H9 (cell line): ENCODE results near the gene SLC23A2. TPM values are rescaled to one million over a fixed set of nuclear protein-coding genes. Genes with fewer than 3 reads are reported as not detected.

Source experiments
- DNase-seq: peaks from one replicate; pipeline ENCODE4 v3.0.0-alpha.2; 2017
- H2AFZ ChIP-seq: one replicate; pipeline ENCODE4 v1.6.1; 2013; ENCODE audit warnings: mild to moderate bottlenecking, low read length, control low read depth, moderate library complexity
- H2AK5ac ChIP-seq: 2 replicates; pipeline ENCODE4 v1.6.1; 2013; ENCODE audit warnings: low read length, control low read depth, mixed read lengths; ENCODE audit not compliant: insufficient read length
- H2BK120ac ChIP-seq: one replicate; pipeline ENCODE4 v1.6.1; 2013; ENCODE audit warnings: low read depth, mild to moderate bottlenecking, low read length, control low read depth, inconsistent platforms; ENCODE audit not compliant: poor library complexity, severe bottlenecking
- H2BK12ac ChIP-seq: 2 replicates; pipeline ENCODE4 v1.6.1; 2013; ENCODE audit warnings: low read length, control low read depth, mixed read lengths, low read depth; ENCODE audit not compliant: insufficient read length
- H2BK15ac ChIP-seq: 2 replicates; pipeline ENCODE4 v1.6.1; 2013; ENCODE audit warnings: low read depth, low read length, control low read depth
- H2BK20ac ChIP-seq: one replicate; pipeline ENCODE4 v1.6.1; 2013; ENCODE audit warnings: low read depth, mild to moderate bottlenecking, low read length, control low read depth, inconsistent platforms; ENCODE audit not compliant: poor library complexity, severe bottlenecking
- H2BK5ac ChIP-seq: 2 replicates; pipeline ENCODE4 v1.6.1; 2013; ENCODE audit warnings: low read length, control low read depth, mixed read lengths; ENCODE audit not compliant: insufficient read length
- H3K14ac ChIP-seq: 2 replicates; pipeline ENCODE4 v1.6.1; 2013; ENCODE audit warnings: low read length, control low read depth; ENCODE audit not compliant: insufficient read depth
- H3K18ac ChIP-seq: 2 replicates; pipeline ENCODE4 v1.6.1; 2013; ENCODE audit warnings: low read depth, mild to moderate bottlenecking, mixed read lengths, low read length, control low read depth; ENCODE audit not compliant: insufficient read length
- H3K23ac ChIP-seq: 2 replicates; pipeline ENCODE4 v1.6.1; 2013; ENCODE audit warnings: low read length, control low read depth, mixed read lengths, low read depth; ENCODE audit not compliant: insufficient read length
- H3K23me2 ChIP-seq: 2 replicates; pipeline ENCODE4 v1.6.1; 2013; ENCODE audit warnings: low read depth, mild to moderate bottlenecking, mixed read lengths, low read length, control low read depth; ENCODE audit not compliant: insufficient read length, poor library complexity, severe bottlenecking
- H3K27ac ChIP-seq: 2 replicates; pipeline ENCODE4 v1.5.1; 2013; ENCODE audit warnings: low read length, control low read depth, mixed read lengths, low read depth; ENCODE audit not compliant: insufficient read length
- H3K27me3 ChIP-seq: 2 replicates; pipeline ENCODE4 v1.6.1; 2013; ENCODE audit warnings: low read length, control low read depth, inconsistent platforms; ENCODE audit not compliant: insufficient read depth
- H3K4ac ChIP-seq: 2 replicates; pipeline ENCODE4 v1.6.1; 2013; ENCODE audit warnings: low read depth, mild to moderate bottlenecking, control low read depth, inconsistent platforms, low read length, moderate library complexity
- H3K4me1 ChIP-seq: 2 replicates; pipeline ENCODE4 v1.6.1; 2013; ENCODE audit warnings: low read length, control low read depth, inconsistent platforms; ENCODE audit not compliant: insufficient read depth
- H3K4me2 ChIP-seq: 2 replicates; pipeline ENCODE4 v1.6.1; 2013; ENCODE audit warnings: low read length, control low read depth, mixed read lengths; ENCODE audit not compliant: insufficient read length, insufficient read depth
- H3K56ac ChIP-seq: 2 replicates; pipeline ENCODE4 v1.6.1; 2013; ENCODE audit warnings: low read depth, mild to moderate bottlenecking, mixed read lengths, low read length, control low read depth; ENCODE audit not compliant: insufficient read length
- H3K79me1 ChIP-seq: 2 replicates; pipeline ENCODE4 v1.6.1; 2013; ENCODE audit warnings: low read depth, mild to moderate bottlenecking, moderate library complexity, low read length, control low read depth, inconsistent platforms; ENCODE audit not compliant: insufficient read depth, poor library complexity, severe bottlenecking
- H3K79me2 ChIP-seq: 2 replicates; pipeline ENCODE4 v1.6.1; 2013; ENCODE audit warnings: low read length, control low read depth, inconsistent platforms; ENCODE audit not compliant: insufficient read depth
- H3K9ac ChIP-seq: 2 replicates; pipeline ENCODE4 v1.6.1; 2013; ENCODE audit warnings: low read length, control low read depth, mixed read lengths; ENCODE audit not compliant: insufficient read length; ENCODE audit errors: extremely low read depth
- H3K9me3 ChIP-seq: one replicate; pipeline ENCODE4 v1.6.1; 2013; ENCODE audit warnings: low read depth, low read length, inconsistent platforms; ENCODE audit not compliant: control insufficient read depth
- H3T11ph ChIP-seq: one replicate; pipeline ENCODE4 v1.6.1; 2013; ENCODE audit warnings: mild to moderate bottlenecking, low read length, control low read depth, inconsistent platforms
- H4K20me1 ChIP-seq: one replicate; pipeline ENCODE4 v1.6.1; 2013; ENCODE audit not compliant: control insufficient read depth, insufficient read length, insufficient read depth
- H4K5ac ChIP-seq: 2 replicates; pipeline ENCODE4 v1.6.1; 2013; ENCODE audit warnings: low read depth, mild to moderate bottlenecking, mixed read lengths, low read length, control low read depth; ENCODE audit not compliant: insufficient read length
- H4K8ac ChIP-seq: replicated peaks from 2 replicates; pipeline ENCODE4 v1.6.1; 2013; ENCODE audit warnings: low read length, control low read depth, mixed read lengths, low read depth; ENCODE audit not compliant: insufficient read length
- H4K91ac ChIP-seq: 2 replicates; pipeline ENCODE4 v1.6.1; 2013; ENCODE audit warnings: low read depth, mild to moderate bottlenecking, moderate library complexity, mixed read lengths, low read length, control low read depth; ENCODE audit not compliant: insufficient read length
- H3K27ac Mint-ChIP-seq, 3 experiments: 2 replicates in 2 of 3; 3 replicates in 1 of 3; pipeline ENCODE4 v1.8.0; 2020 to 2021; ENCODE audit warnings: mixed read lengths in 3 of 3, mild to moderate bottlenecking in 1 of 3, moderate library complexity in 1 of 3
- H3K27me3 Mint-ChIP-seq: 2 replicates; pipeline ENCODE4 v1.8.0; 2021; ENCODE audit warnings: low read depth, mild to moderate bottlenecking, moderate library complexity, mixed read lengths
- H3K36me3 Mint-ChIP-seq, 3 experiments: 2 replicates in 2 of 3; 3 replicates in 1 of 3; pipeline ENCODE4 v1.8.0; 2020 to 2021; ENCODE audit warnings: low read depth in 3 of 3, mixed read lengths in 3 of 3; ENCODE audit not compliant: insufficient read depth in 1 of 3
- H3K4me1 Mint-ChIP-seq, 2 experiments: 2 replicates each; pipeline ENCODE4 v1.8.0; 2020; ENCODE audit warnings: mixed read lengths in 2 of 2
- H3K4me3 Mint-ChIP-seq, 2 experiments: 2 replicates in 1 of 2; 3 replicates in 1 of 2; pipeline ENCODE4 v1.8.0; 2020 to 2021; ENCODE audit warnings: mild to moderate bottlenecking in 2 of 2, mixed read lengths in 2 of 2, moderate library complexity in 1 of 2
- H3K9me3 Mint-ChIP-seq, 2 experiments: 2 replicates in 1 of 2; 3 replicates in 1 of 2; pipeline ENCODE4 v1.8.0; 2020; ENCODE audit warnings: mild to moderate bottlenecking in 2 of 2, mixed read lengths in 2 of 2, moderate library complexity in 1 of 2
- WGBS: extraction: QIAGEN DNeasy Blood & Tissue Kit; methylation state at CpG from one replicate; pipeline ENCODE4 v1.1.7; 2013; ENCODE audit warnings: missing lambda C conversion rate, low lambda C conversion rate, mixed read lengths; ENCODE audit not compliant: insufficient read length; ENCODE audit errors: extremely low coverage; 5-methylcytosine and 5-hydroxymethylcytosine counted together
- total RNA-seq: library from RNA; stranded (reverse); gene quantifications from 2 replicates; pipeline ENCODE4 v1.2.1, GENCODE V29; 2021
- TF ChIP-seq, protein P1 (sequence below): fragments of 200-600 bp; sonication (generic); conservative IDR thresholded peaks from 3 replicates; pipeline ENCODE4 v1.8.0; 2021; ENCODE audit warnings: antibody characterized with exemption, mild to moderate bottlenecking

Gene SLC23A2
- total RNA-seq, 1 experiment from 2014 or later, result 16.5 TPM

DNA sequence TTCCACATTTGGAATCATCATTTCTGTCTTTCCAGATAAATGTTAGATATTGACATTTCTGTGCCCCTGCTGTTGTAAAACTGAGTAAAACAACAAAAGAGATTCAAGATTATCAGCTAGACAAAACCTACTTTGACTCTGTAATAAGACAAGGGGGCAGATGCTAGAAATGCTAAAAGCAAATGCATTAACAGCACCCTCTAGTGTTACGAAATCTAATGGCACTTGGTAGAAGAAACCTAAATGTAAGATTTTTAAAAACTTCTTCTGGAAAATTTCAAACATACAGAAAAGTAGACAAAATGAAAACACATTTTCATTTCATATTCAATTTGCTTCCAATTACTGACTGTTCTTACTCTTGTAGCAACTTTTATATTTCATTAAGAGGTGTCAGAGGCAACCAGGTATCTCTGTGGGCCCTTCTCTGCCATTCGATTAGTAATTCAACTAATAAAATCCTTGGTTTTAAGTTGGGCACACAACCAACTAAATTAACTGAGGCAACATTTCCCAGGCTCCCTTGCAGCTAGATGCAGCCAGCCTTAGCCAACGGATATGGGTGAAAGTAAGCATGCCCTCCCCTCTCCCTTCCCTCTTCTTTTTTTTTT is 45.0 kb downstream of the SLC23A2 start:
- no peaks in the 10 kb centered on the region for H3K79me1 ChIP-seq
- TF ChIP-seq, protein P1, sequence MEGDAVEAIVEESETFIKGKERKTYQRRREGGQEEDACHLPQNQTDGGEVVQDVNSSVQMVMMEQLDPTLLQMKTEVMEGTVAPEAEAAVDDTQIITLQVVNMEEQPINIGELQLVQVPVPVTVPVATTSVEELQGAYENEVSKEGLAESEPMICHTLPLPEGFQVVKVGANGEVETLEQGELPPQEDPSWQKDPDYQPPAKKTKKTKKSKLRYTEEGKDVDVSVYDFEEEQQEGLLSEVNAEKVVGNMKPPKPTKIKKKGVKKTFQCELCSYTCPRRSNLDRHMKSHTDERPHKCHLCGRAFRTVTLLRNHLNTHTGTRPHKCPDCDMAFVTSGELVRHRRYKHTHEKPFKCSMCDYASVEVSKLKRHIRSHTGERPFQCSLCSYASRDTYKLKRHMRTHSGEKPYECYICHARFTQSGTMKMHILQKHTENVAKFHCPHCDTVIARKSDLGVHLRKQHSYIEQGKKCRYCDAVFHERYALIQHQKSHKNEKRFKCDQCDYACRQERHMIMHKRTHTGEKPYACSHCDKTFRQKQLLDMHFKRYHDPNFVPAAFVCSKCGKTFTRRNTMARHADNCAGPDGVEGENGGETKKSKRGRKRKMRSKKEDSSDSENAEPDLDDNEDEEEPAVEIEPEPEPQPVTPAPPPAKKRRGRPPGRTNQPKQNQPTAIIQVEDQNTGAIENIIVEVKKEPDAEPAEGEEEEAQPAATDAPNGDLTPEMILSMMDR, result peak; percentile 89
- H3K23me2 ChIP-seq, result no peaks in the 10 kb centered on the region
- H3K27ac Mint-ChIP-seq, result no peak overlapping the region
- H3K4me1 ChIP-seq, result no peaks in the 10 kb centered on the region
- H3K9ac ChIP-seq, result no peak overlapping the region
- no peaks in the 10 kb centered on the region for H3K79me2 ChIP-seq
- H2AK5ac ChIP-seq, result no peak overlapping the region
- no peak overlapping the region for H2BK15ac ChIP-seq
- no peak overlapping the region for H3K23ac ChIP-seq
- H3K56ac ChIP-seq, result no peak overlapping the region
- no peak overlapping the region for H3K4me2 ChIP-seq
- no peak overlapping the region for H4K5ac ChIP-seq
- H3K36me3 Mint-ChIP-seq, result no peaks in the 10 kb centered on the region; a peak in 2 of 7 replicates
- H3K4me1 Mint-ChIP-seq, result peaks cover 0 to 2% of the 10 kb centered on the region in 2 experiments; a peak in 1 of 4 replicates
- no peak overlapping the region for H3T11ph ChIP-seq
- no peak overlapping the region for H3K27ac ChIP-seq
- H4K8ac ChIP-seq, result no peak overlapping the region
- no peak overlapping the region for H3K14ac ChIP-seq
- WGBS, result no CpG with 5 or more reads among the region's 3 CpGs
- no peak overlapping the region for H3K18ac ChIP-seq
- H3K4ac ChIP-seq, result no peak overlapping the region
- no peaks in the 10 kb centered on the region for H4K20me1 ChIP-seq
- H3K4me3 Mint-ChIP-seq, result no peak overlapping the region
- no peak overlapping the region for H2BK5ac ChIP-seq
- no peak overlapping the region for H2BK120ac ChIP-seq
- no peaks in the 10 kb centered on the region for H3K9me3 Mint-ChIP-seq
- no peaks in the 10 kb centered on the region; the same call in 1 of the 2 replicates for H3K27me3 Mint-ChIP-seq
- DNase-seq, result no peak
- H2BK12ac ChIP-seq, result no peak overlapping the region
- no peaks in the 10 kb centered on the region for H3K9me3 ChIP-seq
- H3K27me3 ChIP-seq, result no peaks in the 10 kb centered on the region
- H4K91ac ChIP-seq, result no peak overlapping the region
- no peak overlapping the region for H2AFZ ChIP-seq
- H2BK20ac ChIP-seq, result no peak overlapping the region
